Endothelial cell of hepatic sinusoid (primary cell): ENCODE measurements around the gene PBX1.

Experiments used
- in situ Hi-C: cut with HindIII; loops from 2 replicates; pipeline ENCODE4 v1.10.0; 2017; ENCODE audit warnings: low sequenced_read_pairs

The PBX1 gene

GRCh38 chr1:164713456-164714207 is 154.6 kb downstream of the PBX1 start:
- in situ Hi-C loops, result no loop called here

- in situ Hi-C loops, result no loop called here
Observed at GRCh38 chr1:164716992-164717703, 158.2 kb downstream of the PBX1 start.

- in situ Hi-C loops, result no loop called here
Observed at GRCh38 chr1:164718821-164719220, 159.8 kb downstream of the PBX1 start.

- in situ Hi-C loops, result no loop called here
Observed at GRCh38 chr1:164719676-164720439, 160.9 kb downstream of the PBX1 start.

- in situ Hi-C loops, result no loop called here
Observed at GRCh38 chr1:164720440-164721227, 161.7 kb downstream of the PBX1 start.

GRCh38 chr1:164721228-164721496 is 162.2 kb downstream of the PBX1 start:
- in situ Hi-C loops, result no loop called here

GRCh38 chr1:164723296-164723798 is 164.4 kb downstream of the PBX1 start:
- in situ Hi-C loops, result no loop called here

- in situ Hi-C loops, result no loop called here
Observed at GRCh38 chr1:164725401-164725800, 166.4 kb downstream of the PBX1 start.

GRCh38 chr1:164726235-164726634 is 167.3 kb downstream of the PBX1 start:
- in situ Hi-C loops, result no loop called here

- in situ Hi-C loops, result no loop called here
Observed at GRCh38 chr1:164728719-164729118, 169.7 kb downstream of the PBX1 start.

GRCh38 chr1:164731161-164731876 is 172.3 kb downstream of the PBX1 start:
- in situ Hi-C loops, result no loop called here

GRCh38 chr1:164733070-164733469 is 174.1 kb downstream of the PBX1 start:
- in situ Hi-C loops, result no loop called here

GRCh38 chr1:164733734-164734133 is 174.8 kb downstream of the PBX1 start:
- in situ Hi-C loops, result no loop called here

- in situ Hi-C loops, result no loop called here
Observed at GRCh38 chr1:164735315-164736052, 176.5 kb downstream of the PBX1 start.

- in situ Hi-C loops, result no loop called here
Observed at GRCh38 chr1:164736137-164736536, 177.2 kb downstream of the PBX1 start.

GRCh38 chr1:164739189-164739588 is 180.2 kb downstream of the PBX1 start:
- in situ Hi-C loops, result no loop called here

GRCh38 chr1:164740000-164740526 is 181.1 kb downstream of the PBX1 start:
- in situ Hi-C loops, result no loop called here

- in situ Hi-C loops, result no loop called here
Observed at GRCh38 chr1:164742745-164743144, 183.8 kb downstream of the PBX1 start.

- in situ Hi-C loops, result no loop called here
Observed at GRCh38 chr1:164743976-164744375, 185.0 kb downstream of the PBX1 start.
